Lower leg skin (tissue), 4 donors: ENCODE measurements around the gene IL9R. TPM values are rescaled to one million over a fixed set of nuclear protein-coding genes. Genes with fewer than 3 reads are reported as not detected.

Experiments used
- DNase-seq, 2 donors: peaks; one replicate each; pipeline ENCODE4 v3.0.0-alpha.2; 2019; ENCODE audit warnings: low spot score in 2 of 2
- H3K4me3 ChIP-seq: fragments of 200-600 bp; sonication (generic); 2 replicates; pipeline ENCODE4 v1.5.1; 2017; ENCODE audit warnings: mild to moderate bottlenecking, low read depth; ENCODE audit not compliant: poor library complexity, severe bottlenecking
- POLR2A ChIP-seq, 2 donors: fragments of 450-650 bp; IDR thresholded peaks; one replicate each; pipeline ENCODE4 v1.6.1; 2016 to 2017; ENCODE audit warnings: antibody characterized with exemption in 2 of 2, mild to moderate bottlenecking in 1 of 2, moderate library complexity in 1 of 2
- WGBS, 2 donors: methylation state at CpG; one replicate each; pipeline ENCODE4 v1.1.5; 2018; 5-methylcytosine and 5-hydroxymethylcytosine counted together
- intact Hi-C: fragments of 100-400 bp; cut with DNase I; formaldehyde crosslinking; loops from one replicate; pipeline ENCODE4 v1.15.0; 2023; ENCODE audit warnings: low total_unique reads
- total RNA-seq, 4 donors: library from RNA; depleted of rRNA; stranded (reverse); fragments of >200 nt; gene quantifications; one replicate each; pipeline ENCODE4 v1.1.0, GENCODE V29; 2016
- TF ChIP-seq, protein P1 (sequence below), 3 donors: fragments of 450-650 bp; IDR thresholded peaks; one replicate each; pipeline ENCODE4 v1.5.1; 2016; ENCODE audit warnings: antibody characterized with exemption in 3 of 3, mild to moderate bottlenecking in 3 of 3, moderate library complexity in 2 of 3

Gene IL9R
- total RNA-seq, 4 donors from 2014 or later = 0.26 to 0.27 TPM; not detected in 2

DNA sequence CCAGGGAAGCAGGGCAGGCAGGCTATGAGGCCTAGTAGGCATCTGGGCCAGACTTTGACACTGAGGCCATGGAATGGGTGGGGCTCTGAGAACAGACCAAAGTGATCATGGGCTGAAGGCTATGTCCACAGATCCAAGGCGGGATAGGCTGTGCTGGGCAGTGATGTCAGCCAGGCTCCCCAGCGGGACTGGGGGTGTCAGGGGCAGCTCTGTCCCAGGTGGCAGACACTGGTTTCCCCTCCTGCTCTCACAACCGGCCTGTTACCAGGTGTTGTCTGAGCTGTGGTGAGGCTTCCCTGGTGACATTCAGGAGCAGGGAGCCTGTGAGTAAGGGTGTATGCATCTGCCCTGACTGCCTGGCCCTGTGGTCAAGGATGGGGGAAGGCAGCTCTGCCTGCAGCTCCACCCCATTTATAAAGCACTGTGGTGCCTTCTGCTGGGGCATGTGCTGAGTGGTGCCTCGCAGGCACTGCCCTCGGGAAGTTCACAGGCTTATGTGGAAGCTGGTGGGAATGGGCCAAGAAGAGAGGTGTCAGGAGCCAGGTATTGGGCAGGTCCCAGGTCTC is 2.9 kb downstream of the IL9R start:
- TF ChIP-seq POLR2A (IDR thresholded peaks at IDR 0.05) = no peak
- TF ChIP-seq, protein P1, sequence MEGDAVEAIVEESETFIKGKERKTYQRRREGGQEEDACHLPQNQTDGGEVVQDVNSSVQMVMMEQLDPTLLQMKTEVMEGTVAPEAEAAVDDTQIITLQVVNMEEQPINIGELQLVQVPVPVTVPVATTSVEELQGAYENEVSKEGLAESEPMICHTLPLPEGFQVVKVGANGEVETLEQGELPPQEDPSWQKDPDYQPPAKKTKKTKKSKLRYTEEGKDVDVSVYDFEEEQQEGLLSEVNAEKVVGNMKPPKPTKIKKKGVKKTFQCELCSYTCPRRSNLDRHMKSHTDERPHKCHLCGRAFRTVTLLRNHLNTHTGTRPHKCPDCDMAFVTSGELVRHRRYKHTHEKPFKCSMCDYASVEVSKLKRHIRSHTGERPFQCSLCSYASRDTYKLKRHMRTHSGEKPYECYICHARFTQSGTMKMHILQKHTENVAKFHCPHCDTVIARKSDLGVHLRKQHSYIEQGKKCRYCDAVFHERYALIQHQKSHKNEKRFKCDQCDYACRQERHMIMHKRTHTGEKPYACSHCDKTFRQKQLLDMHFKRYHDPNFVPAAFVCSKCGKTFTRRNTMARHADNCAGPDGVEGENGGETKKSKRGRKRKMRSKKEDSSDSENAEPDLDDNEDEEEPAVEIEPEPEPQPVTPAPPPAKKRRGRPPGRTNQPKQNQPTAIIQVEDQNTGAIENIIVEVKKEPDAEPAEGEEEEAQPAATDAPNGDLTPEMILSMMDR (IDR thresholded peaks at IDR 0.05) = no peak
- intact Hi-C loops = no loop called here
- 92% methylated on average over 5 of the region's 5 CpGs for WGBS, 2 donors
- DNase-seq = peak in 1 of 2 donors; percentile 58
- no peak overlapping the region for H3K4me3 ChIP-seq

DNA sequence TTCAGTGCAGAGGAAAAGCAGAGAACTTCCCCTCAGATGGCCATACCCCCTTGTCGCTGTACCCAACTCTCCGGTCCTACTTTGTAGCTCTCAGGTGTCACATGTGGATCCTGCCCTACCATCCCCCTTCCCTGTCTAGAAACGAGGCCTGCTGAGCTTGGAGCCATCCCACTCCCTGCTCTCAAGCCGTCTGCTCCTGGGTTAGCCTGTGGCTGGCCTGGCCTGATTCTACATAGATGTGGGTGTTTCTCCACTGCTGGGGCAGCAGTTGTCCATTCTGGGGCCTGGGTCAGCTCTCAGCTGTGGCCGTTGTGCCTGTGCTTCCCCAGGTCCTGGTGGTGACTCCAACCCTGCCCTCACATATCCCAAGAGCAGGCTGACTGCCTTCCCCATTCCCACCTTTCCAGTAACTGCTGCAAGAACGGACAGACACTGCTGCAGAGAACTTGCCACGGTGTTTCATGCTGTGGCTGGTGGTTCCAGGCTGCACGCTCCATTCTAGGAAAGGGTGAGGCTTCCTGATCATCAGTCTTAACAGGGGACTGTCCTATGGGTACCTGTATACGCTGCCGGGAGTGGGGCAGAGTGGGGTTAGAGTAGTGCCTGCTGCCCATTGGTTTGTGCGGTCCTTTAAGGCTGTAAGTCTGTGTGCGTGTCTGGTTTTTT is 3.6 kb downstream of the IL9R start:
- H3K4me3 ChIP-seq = no peak overlapping the region
- DNase-seq = peak in 1 of 2 donors; percentile 82
- no peak for TF ChIP-seq POLR2A (IDR thresholded peaks at IDR 0.05)
- TF ChIP-seq, protein P1 (IDR thresholded peaks at IDR 0.05) = no peak
- intact Hi-C loops = no loop called here
- WGBS, 2 donors = 61 to 74% methylated on average over 11 of the region's 12 CpGs

DNA sequence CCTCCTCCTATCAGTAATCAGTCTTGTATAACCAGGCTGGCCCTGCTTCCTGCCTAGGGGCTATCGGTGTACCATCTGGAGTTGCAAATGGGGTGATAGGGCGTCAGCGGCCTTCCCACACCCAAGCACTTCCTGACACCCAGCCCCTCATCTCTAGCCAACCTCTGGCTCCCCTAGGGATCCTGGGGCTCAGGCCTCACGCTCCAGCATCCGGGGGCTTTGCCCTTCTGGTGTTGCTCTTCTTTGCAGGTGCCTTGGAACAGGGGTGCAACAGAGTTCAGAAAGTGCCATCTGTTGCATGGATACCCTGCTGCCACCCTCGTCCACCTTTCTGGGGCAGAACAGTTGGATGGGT is 4.1 kb downstream of the IL9R start:
- peak in 1 of 2 donors; percentile 78 for DNase-seq
- 56 to 64% methylated on average over 6 of the region's 6 CpGs for WGBS, 2 donors
- intact Hi-C loops = no loop called here
- TF ChIP-seq POLR2A (IDR thresholded peaks at IDR 0.05) = no peak
- TF ChIP-seq, protein P1 (IDR thresholded peaks at IDR 0.05) = no peak
- H3K4me3 ChIP-seq = no peak overlapping the region

DNA sequence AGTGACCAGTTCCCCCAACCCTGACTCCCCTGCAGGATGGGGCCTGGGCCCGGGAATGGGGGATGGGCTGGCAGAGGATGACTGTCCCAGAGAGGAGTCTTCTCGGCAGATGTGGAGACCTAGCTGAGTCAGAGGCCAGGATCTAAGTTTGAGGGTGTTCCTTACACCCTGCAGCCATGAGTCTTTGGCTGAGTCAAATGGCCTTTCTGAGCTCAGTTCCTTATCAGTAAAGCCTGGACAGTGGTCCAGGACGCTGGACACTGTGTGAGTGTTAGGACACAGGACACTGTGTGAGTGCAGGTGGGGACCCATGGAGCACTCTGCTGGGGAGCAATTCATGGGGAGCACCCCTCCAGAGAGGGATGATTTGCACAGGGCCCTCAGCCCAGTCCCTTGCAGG is 5.0 kb downstream of the IL9R start:
- DNase-seq = peak in 1 of 2 donors; percentile 66
- no peak for TF ChIP-seq POLR2A (IDR thresholded peaks at IDR 0.05)
- TF ChIP-seq, protein P1 (IDR thresholded peaks at IDR 0.05) = no peak
- WGBS, 2 donors = 62 to 73% methylated on average over 3 of the region's 3 CpGs
- intact Hi-C loops = no loop called here
- H3K4me3 ChIP-seq = no peak overlapping the region

DNA sequence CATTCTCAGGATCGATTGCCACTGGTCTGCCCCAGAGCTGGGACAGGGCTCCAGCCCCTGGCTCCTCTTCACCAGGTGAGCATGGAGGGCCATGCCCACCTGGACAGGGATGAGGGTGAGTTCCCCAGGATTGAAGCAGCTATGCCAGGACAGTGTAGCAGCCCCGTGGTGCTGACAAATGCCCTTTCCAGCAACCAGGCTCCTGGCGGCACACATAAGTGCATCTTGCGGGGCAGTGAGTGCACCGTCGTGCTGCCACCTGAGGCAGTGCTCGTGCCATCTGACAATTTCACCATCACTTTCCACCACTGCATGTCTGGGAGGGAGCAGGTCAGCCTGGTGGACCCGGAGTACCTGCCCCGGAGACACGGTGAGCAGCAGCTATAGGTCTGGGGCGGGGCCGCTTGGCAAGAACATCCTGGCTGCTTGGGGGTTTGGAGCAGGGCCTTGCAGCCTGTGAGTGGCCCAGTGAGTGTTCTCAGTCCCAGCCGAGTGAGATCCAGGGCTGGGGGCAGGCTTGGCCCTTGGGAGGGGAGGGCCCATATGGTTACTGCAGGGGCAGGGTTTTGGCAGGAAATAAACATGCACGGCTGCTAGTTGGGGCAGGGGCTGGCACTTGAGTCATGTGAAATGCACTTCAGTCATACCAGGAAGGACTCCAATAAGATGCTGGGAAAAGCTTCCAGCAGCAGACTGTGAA is 6.1 kb downstream of the IL9R start:
- peak in 1 of 2 donors; percentile 80 for DNase-seq
- no peak overlapping the region for H3K4me3 ChIP-seq
- 33 to 72% methylated on average over 3 to 14 of the region's 14 CpGs for WGBS, 2 donors
- intact Hi-C loops = no loop called here
- no peak for TF ChIP-seq POLR2A (IDR thresholded peaks at IDR 0.05)
- TF ChIP-seq, protein P1 (IDR thresholded peaks at IDR 0.05) = no peak
